SK-N-SH (cell line): ENCODE measurements around the gene PSMC5.

Experiments
- CTCF ChIP-seq: fragments of 200-600 bp; sonication (generic); IDR thresholded peaks from 2 replicates; pipeline ENCODE4 v1.6.1; 2017; ENCODE audit warnings: antibody characterized with exemption, mild to moderate bottlenecking, moderate library complexity
- MAX ChIP-seq: IDR thresholded peaks from 2 replicates; pipeline ENCODE4 v1.4.0; 2012; ENCODE audit warnings: low read depth
- MXI1 ChIP-seq: IDR thresholded peaks from 2 replicates; pipeline ENCODE4 v1.6.1; 2012; ENCODE audit warnings: mild to moderate bottlenecking, low read depth, low read length, improper control_type of control experiment
- RCOR1 ChIP-seq: fragments of 150-350 bp; IDR thresholded peaks from 2 replicates; pipeline ENCODE4 v1.6.1; 2017; ENCODE audit warnings: antibody characterized with exemption, low read length
- REST ChIP-seq: IDR thresholded peaks from 2 replicates; pipeline ENCODE4 v1.6.1; 2012; ENCODE audit warnings: mild to moderate bottlenecking, low read depth, low read length, moderate library complexity
- RFX5 ChIP-seq: IDR thresholded peaks from 2 replicates; pipeline ENCODE4 v1.6.1; 2012; ENCODE audit warnings: mild to moderate bottlenecking, improper control_type of control experiment, low read length
- TAF1 ChIP-seq: IDR thresholded peaks from 2 replicates; pipeline ENCODE4 v1.6.1; 2012; ENCODE audit warnings: low read depth, mild to moderate bottlenecking, low read length, moderate library complexity, borderline replicate concordance
- TEAD4 ChIP-seq: IDR thresholded peaks from 2 replicates; pipeline ENCODE4 v1.4.0; 2012; ENCODE audit warnings: mild to moderate bottlenecking, borderline replicate concordance; ENCODE audit not compliant: insufficient read depth
- YY1 ChIP-seq: IDR thresholded peaks from 2 replicates; pipeline ENCODE4 v1.4.0; 2012; ENCODE audit warnings: low read depth, mild to moderate bottlenecking

- TF ChIP-seq CTCF (no peak), MAX (no peak), TAF1 (no peak), MXI1 (no peak), RCOR1 (no peak), REST (no peak), YY1 (no peak), RFX5 (no peak), TEAD4 (no peak)
Measured at GRCh38 chr17:63785556-63785955, 41.7 kb upstream of the PSMC5 start.
